CD8-positive, alpha-beta memory T cell (primary cell): ENCODE results near the gene MOK. TPM values are rescaled to one million over a fixed set of nuclear protein-coding genes. Genes with fewer than 3 reads are reported as not detected.

ENCODE experiments used
- CTCF ChIA-PET: fragments of 350-600 bp; sonication (Branson Sonifier 250); formaldehyde crosslinking; loops from one replicate; lab custom pipeline; 2021; ENCODE audit warnings: antibody characterized with exemption; lab: Charles Lee
- POLR2A ChIA-PET: fragments of 350-600 bp; sonication (Branson Sonifier 250); formaldehyde crosslinking; loops from one replicate; lab custom pipeline; 2021; ENCODE audit warnings: antibody characterized with exemption; lab: Charles Lee
- DNase-seq, 5 donors: peaks; one replicate each; pipeline versions ENCODE4 v3.0.0 to v3.0.0-alpha.2; 2020 to 2022; ENCODE audit warnings: mixed read lengths in 1 of 5
- H3K27ac ChIP-seq: one replicate; pipeline ENCODE4 v1.7.0; 2013; ENCODE audit warnings: low read depth, mild to moderate bottlenecking, low read length, moderate library complexity
- H3K27me3 ChIP-seq: 2 replicates; pipeline ENCODE4 v1.7.0; 2013; ENCODE audit warnings: low read length, mild to moderate bottlenecking; ENCODE audit not compliant: insufficient read depth, poor library complexity, severe bottlenecking
- H3K36me3 ChIP-seq: 2 replicates; pipeline ENCODE4 v1.7.0; 2013; ENCODE audit warnings: mild to moderate bottlenecking, low read length, moderate library complexity; ENCODE audit not compliant: insufficient read depth
- H3K4me1 ChIP-seq: 2 replicates; pipeline ENCODE4 v1.7.0; 2013; ENCODE audit warnings: mild to moderate bottlenecking, low read length, moderate library complexity; ENCODE audit not compliant: insufficient read depth
- H3K4me3 ChIP-seq: 2 replicates; pipeline ENCODE4 v1.7.0; 2013; ENCODE audit warnings: mild to moderate bottlenecking, low read length
- H3K9me3 ChIP-seq: 2 replicates; pipeline ENCODE4 v1.7.0; 2013; ENCODE audit warnings: mild to moderate bottlenecking, low read length
- H3K27ac Mint-ChIP-seq, 8 donors: one replicate each; pipeline ENCODE4 v1.8.0; 2020 to 2021; ENCODE audit warnings: mixed read lengths in 8 of 8, mild to moderate bottlenecking in 6 of 8, inconsistent platforms in 3 of 8, moderate library complexity in 3 of 8
- H3K27me3 Mint-ChIP-seq, 2 donors: one replicate each; pipeline ENCODE4 v1.8.0; 2020 to 2021; ENCODE audit warnings: mixed read lengths in 2 of 2, mild to moderate bottlenecking in 1 of 2, moderate library complexity in 1 of 2
- H3K36me3 Mint-ChIP-seq, 3 donors: one replicate each; pipeline ENCODE4 v1.8.0; 2020 to 2021; ENCODE audit warnings: mixed read lengths in 3 of 3, inconsistent platforms in 1 of 3, mild to moderate bottlenecking in 1 of 3
- H3K4me1 Mint-ChIP-seq, 3 donors: one replicate each; pipeline ENCODE4 v1.8.0; 2020 to 2021; ENCODE audit warnings: mixed read lengths in 3 of 3, inconsistent platforms in 1 of 3, mild to moderate bottlenecking in 1 of 3
- H3K4me3 Mint-ChIP-seq, 7 donors: one replicate each; pipeline ENCODE4 v1.8.0; 2020 to 2021; ENCODE audit warnings: mixed read lengths in 7 of 7, mild to moderate bottlenecking in 6 of 7, moderate library complexity in 4 of 7, inconsistent platforms in 2 of 7
- H3K9me3 Mint-ChIP-seq, 5 donors: one replicate each; pipeline ENCODE4 v1.8.0; 2020 to 2022; ENCODE audit warnings: mixed read lengths in 5 of 5, mild to moderate bottlenecking in 3 of 5, moderate library complexity in 2 of 5, inconsistent platforms in 1 of 5
- polyA plus RNA-seq: library from polyadenylated mRNA; unstranded; fragments of 300-500 nt; fragmentation: Illumina TruSeq; gene quantifications from one replicate; pipeline ENCODE4 v1.2.3, GENCODE V29; 2021
- total RNA-seq, 2 experiments: library from RNA; stranded (reverse); gene quantifications; one replicate each; pipeline ENCODE4 v1.2.3, GENCODE V29; 2021

Gene MOK
- total and polyA plus RNA-seq, 3 experiments from 2014 or later, result 2.8 to 7.3 (median 5.8) TPM

- Histone ChIP-seq H3K4me3 (no peak overlapping the region), H3K27me3 (no peaks in the 10 kb centered on the region), H3K4me1 (no peaks in the 10 kb centered on the region), H3K27ac (no peak overlapping the region), H3K9me3 (no peaks in the 10 kb centered on the region), H3K36me3 (no peaks in the 10 kb centered on the region)
- peaks cover 2 to 7% (median 6%) of the 10 kb centered on the region in 3 donors for H3K4me1 Mint-ChIP-seq
- no peaks in the 10 kb centered on the region for H3K27me3 Mint-ChIP-seq
- H3K27ac Mint-ChIP-seq, result peak overlapping the region in 1 of 8 donors; percentile 8
- H3K36me3 Mint-ChIP-seq, result peaks cover 0 to 41% (median 3%) of the 10 kb centered on the region in 3 donors
- no peaks in the 10 kb centered on the region for H3K9me3 Mint-ChIP-seq
- no peak overlapping the region for H3K4me3 Mint-ChIP-seq
- DNase-seq, result no peak
- ChIA-PET POLR2A (no interaction called here), CTCF (interaction anchor here (1.8 kb wide), 1 partner anchor 92 kb away, joined by 7 read pairs; no protein-coding TSS in a partner anchor)
Measured at GRCh38 chr14:102222009-102222575, 82.9 kb downstream of the MOK start.

DNA sequence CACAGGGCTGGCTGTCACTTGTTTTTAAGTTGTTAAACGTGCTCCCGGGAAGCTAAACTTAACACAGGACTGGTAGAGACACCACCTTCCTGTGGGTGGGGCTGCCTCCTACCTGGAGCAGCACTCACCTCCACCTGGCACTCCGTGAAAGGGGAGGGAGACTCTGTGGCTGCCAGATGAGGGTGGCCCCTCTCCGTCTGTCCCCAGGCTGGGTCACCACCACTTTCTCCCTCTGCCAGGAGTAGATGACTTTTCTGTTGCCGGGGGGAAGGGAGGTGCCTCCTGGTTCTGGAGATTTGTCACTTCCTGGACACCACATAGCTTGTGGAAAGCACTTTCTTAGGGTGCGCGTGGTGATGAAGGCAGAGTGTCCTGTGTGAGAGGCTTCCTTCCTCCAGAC lies 83.9 kb downstream of the MOK start:
- CTCF ChIA-PET, result interaction anchor here (1.8 kb wide), 1 partner anchor 93 kb away, joined by 7 read pairs; no protein-coding TSS in a partner anchor
- H3K36me3 ChIP-seq, result no peaks in the 10 kb centered on the region
- H3K4me3 Mint-ChIP-seq, result no peak overlapping the region
- no peak overlapping the region for H3K4me3 ChIP-seq
- POLR2A ChIA-PET, result no interaction called here
- H3K27me3 Mint-ChIP-seq, result no peaks in the 10 kb centered on the region
- H3K27me3 ChIP-seq, result no peaks in the 10 kb centered on the region
- H3K36me3 Mint-ChIP-seq, result peaks cover 0 to 44% (median 3%) of the 10 kb centered on the region in 3 donors
- no peaks in the 10 kb centered on the region for H3K9me3 ChIP-seq
- no peak for DNase-seq
- no peaks in the 10 kb centered on the region for H3K9me3 Mint-ChIP-seq
- peak overlapping the region in 2 of 8 donors; percentile 63 to 66 for H3K27ac Mint-ChIP-seq
- H3K4me1 Mint-ChIP-seq, result peaks cover 2 to 7% (median 6%) of the 10 kb centered on the region in 3 donors
- H3K4me1 ChIP-seq, result no peaks in the 10 kb centered on the region
- no peak overlapping the region for H3K27ac ChIP-seq

GRCh38 chr14:102220031-102220430 lies 84.9 kb downstream of the MOK start:
- peak overlapping the region in 2 of 8 donors; percentile 26 to 59 for H3K27ac Mint-ChIP-seq
- H3K9me3 Mint-ChIP-seq, result no peaks in the 10 kb centered on the region
- CTCF ChIA-PET, result no interaction called here

DNA sequence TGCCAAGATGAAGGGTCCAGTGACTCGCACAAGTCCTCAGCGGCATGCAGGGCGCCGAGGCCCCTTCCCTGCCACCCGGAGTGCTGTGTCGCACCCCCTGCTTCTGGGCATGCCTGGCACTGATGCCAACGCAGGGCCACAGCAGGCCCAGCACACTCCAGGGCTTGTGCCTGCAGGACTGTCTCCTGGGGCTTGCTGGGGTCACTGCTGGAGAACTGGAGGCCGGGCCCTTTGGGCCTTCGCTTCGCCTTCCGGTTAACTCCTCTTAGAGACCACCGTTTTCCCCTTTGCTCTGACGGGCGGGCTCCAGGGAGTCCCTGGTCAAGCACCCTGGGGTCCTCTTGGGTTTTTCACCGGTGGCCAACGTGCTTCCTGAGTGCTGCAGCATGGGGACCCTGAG lies 85.6 kb downstream of the MOK start:
- H3K4me1 ChIP-seq, result no peaks in the 10 kb centered on the region
- Mint-ChIP-seq H3K27ac (peak overlapping the region in 2 of 8 donors; percentile 19 to 59), H3K4me3 (no peak overlapping the region), H3K36me3 (peaks cover 0 to 44% (median 5%) of the 10 kb centered on the region in 3 donors), H3K4me1 (peaks cover 2 to 7% (median 6%) of the 10 kb centered on the region in 3 donors), H3K27me3 (no peaks in the 10 kb centered on the region), H3K9me3 (no peaks in the 10 kb centered on the region)
- H3K4me3 ChIP-seq, result no peak overlapping the region
- POLR2A ChIA-PET, result no interaction called here
- no peak overlapping the region for H3K27ac ChIP-seq
- H3K36me3 ChIP-seq, result no peaks in the 10 kb centered on the region
- no peak for DNase-seq
- no peaks in the 10 kb centered on the region for H3K9me3 ChIP-seq
- no peaks in the 10 kb centered on the region for H3K27me3 ChIP-seq
- CTCF ChIA-PET, result no interaction called here

More at GRCh38 chr14:102220031-102220430, 84.9 kb downstream of the MOK start:
- no peaks in the 10 kb centered on the region for H3K9me3 ChIP-seq
- peaks cover 2 to 7% (median 6%) of the 10 kb centered on the region in 3 donors for H3K4me1 Mint-ChIP-seq
- no peak overlapping the region for H3K4me3 ChIP-seq
- no peak overlapping the region for H3K27ac ChIP-seq
- POLR2A ChIA-PET, result no interaction called here
- H3K36me3 ChIP-seq, result no peaks in the 10 kb centered on the region
- no peaks in the 10 kb centered on the region for H3K27me3 ChIP-seq
- peaks cover 0 to 43% (median 5%) of the 10 kb centered on the region in 3 donors for H3K36me3 Mint-ChIP-seq
- no peaks in the 10 kb centered on the region for H3K27me3 Mint-ChIP-seq
- DNase-seq, result no peak
- no peaks in the 10 kb centered on the region for H3K4me1 ChIP-seq
- no peak overlapping the region for H3K4me3 Mint-ChIP-seq

DNA sequence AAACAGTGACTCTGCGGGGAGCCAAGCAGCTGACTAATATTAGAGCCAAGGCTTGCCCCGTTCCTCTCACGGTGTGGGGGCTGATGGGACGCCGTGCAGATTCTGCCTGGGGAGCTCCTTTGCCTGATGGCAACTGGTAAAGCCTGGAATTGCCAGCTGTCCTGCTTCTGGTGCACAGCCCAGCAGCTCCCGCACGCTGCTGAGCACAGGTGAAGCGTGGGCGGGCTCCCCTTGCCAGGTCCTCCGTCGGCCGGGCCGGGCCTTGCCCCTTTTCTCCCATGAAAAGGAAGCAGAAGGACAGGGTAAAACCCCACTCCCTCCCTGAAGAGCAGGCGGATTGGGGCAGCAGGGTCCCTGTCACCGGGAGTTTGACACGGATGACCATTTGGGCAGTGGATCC lies 86.3 kb downstream of the MOK start:
- Mint-ChIP-seq H3K9me3 (no peaks in the 10 kb centered on the region), H3K4me1 (peaks cover 2 to 7% (median 6%) of the 10 kb centered on the region in 3 donors), H3K4me3 (no peak overlapping the region), H3K27me3 (no peaks in the 10 kb centered on the region), H3K36me3 (peaks cover 0 to 48% (median 3%) of the 10 kb centered on the region in 3 donors), H3K27ac (no peak overlapping the region)
- Histone ChIP-seq H3K9me3 (no peaks in the 10 kb centered on the region), H3K4me3 (no peak overlapping the region), H3K27ac (no peak overlapping the region), H3K36me3 (no peaks in the 10 kb centered on the region), H3K4me1 (no peaks in the 10 kb centered on the region), H3K27me3 (no peaks in the 10 kb centered on the region)
- DNase-seq, result no peak
- ChIA-PET CTCF (no interaction called here), POLR2A (no interaction called here)

GRCh38 chr14:102217987-102218421 lies 87.0 kb downstream of the MOK start:
- peaks cover 2 to 7% (median 6%) of the 10 kb centered on the region in 3 donors for H3K4me1 Mint-ChIP-seq
- Histone ChIP-seq H3K36me3 (no peaks in the 10 kb centered on the region), H3K27me3 (no peaks in the 10 kb centered on the region), H3K4me1 (no peaks in the 10 kb centered on the region), H3K9me3 (no peaks in the 10 kb centered on the region), H3K4me3 (no peak overlapping the region), H3K27ac (no peak overlapping the region)
- DNase-seq, result no peak
- H3K9me3 Mint-ChIP-seq, result no peaks in the 10 kb centered on the region
- no peaks in the 10 kb centered on the region for H3K27me3 Mint-ChIP-seq
- ChIA-PET POLR2A (no interaction called here), CTCF (no interaction called here)
- H3K27ac Mint-ChIP-seq, result peak overlapping the region in 1 of 8 donors; percentile 47
- H3K36me3 Mint-ChIP-seq, result peaks cover 0 to 48% (median 2%) of the 10 kb centered on the region in 3 donors
- H3K4me3 Mint-ChIP-seq, result no peak overlapping the region

GRCh38 chr14:102217399-102217798 lies 87.6 kb downstream of the MOK start:
- DNase-seq, result no peak
- Mint-ChIP-seq H3K36me3 (peaks cover 0 to 49% (median 2%) of the 10 kb centered on the region in 3 donors), H3K27me3 (no peaks in the 10 kb centered on the region), H3K4me1 (peaks cover 2 to 7% (median 6%) of the 10 kb centered on the region in 3 donors), H3K9me3 (no peaks in the 10 kb centered on the region), H3K4me3 (no peak overlapping the region), H3K27ac (peak overlapping the region in 2 of 8 donors; percentile 60 to 74)
- Histone ChIP-seq H3K9me3 (no peaks in the 10 kb centered on the region), H3K4me1 (no peaks in the 10 kb centered on the region), H3K27me3 (no peaks in the 10 kb centered on the region), H3K36me3 (no peaks in the 10 kb centered on the region), H3K4me3 (no peak overlapping the region), H3K27ac (no peak overlapping the region)
- ChIA-PET CTCF (no interaction called here), POLR2A (no interaction called here)

GRCh38 chr14:102215576-102216250 lies 89.3 kb downstream of the MOK start:
- Mint-ChIP-seq H3K9me3 (no peaks in the 10 kb centered on the region), H3K4me1 (peaks cover 2 to 7% (median 6%) of the 10 kb centered on the region in 3 donors), H3K27me3 (no peaks in the 10 kb centered on the region), H3K27ac (peak overlapping the region in 2 of 8 donors; percentile 7 to 46), H3K4me3 (no peak overlapping the region), H3K36me3 (peaks cover 0 to 54% (median 2%) of the 10 kb centered on the region in 3 donors)
- Histone ChIP-seq H3K36me3 (no peaks in the 10 kb centered on the region), H3K27me3 (no peaks in the 10 kb centered on the region), H3K4me1 (no peaks in the 10 kb centered on the region), H3K27ac (no peak overlapping the region), H3K9me3 (no peaks in the 10 kb centered on the region), H3K4me3 (no peak overlapping the region)
- no peak for DNase-seq
- ChIA-PET CTCF (no interaction called here), POLR2A (no interaction called here)
